HUDEP-2 (cell line): ENCODE results near the gene TMC7.

Experiments
- DNase-seq, 76 experiments: peaks; one replicate each; lab custom pipeline; 2025; ENCODE audit not compliant: unreplicated experiment in 76 of 76; lab: John Stamatoyannopoulos, UW

Gene TMC7

GRCh38 chr16:19021747-19022146 is 38.0 kb downstream of the TMC7 start:
- no peak for DNase-seq

- no peak for DNase-seq
Measured at GRCh38 chr16:19027416-19027815, 43.7 kb downstream of the TMC7 start.

GRCh38 chr16:19029980-19030379 is 46.2 kb downstream of the TMC7 start:
- DNase-seq, result no peak

DNA sequence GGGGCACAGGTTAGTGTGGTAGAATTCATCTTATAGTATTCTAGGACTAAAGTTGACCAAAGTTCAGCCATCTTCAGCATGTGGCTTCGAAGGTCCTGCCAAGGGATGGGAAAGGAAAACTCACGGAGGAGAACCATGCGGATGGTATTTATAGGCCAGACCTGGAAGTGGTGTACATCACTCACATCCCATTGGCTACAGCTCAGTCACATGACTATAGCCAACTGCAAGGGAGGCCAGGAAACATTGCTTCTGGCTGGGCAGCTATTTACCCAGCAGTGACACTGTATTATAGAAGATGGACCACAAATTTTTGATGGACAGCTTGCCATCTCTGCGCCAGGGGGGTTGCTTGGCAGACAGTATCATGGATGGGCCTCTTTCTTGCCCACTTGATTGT is 48.0 kb downstream of the TMC7 start:
- DNase-seq, result no peak

GRCh38 chr16:19033761-19034160 is 50.0 kb downstream of the TMC7 start:
- no peak for DNase-seq

DNA sequence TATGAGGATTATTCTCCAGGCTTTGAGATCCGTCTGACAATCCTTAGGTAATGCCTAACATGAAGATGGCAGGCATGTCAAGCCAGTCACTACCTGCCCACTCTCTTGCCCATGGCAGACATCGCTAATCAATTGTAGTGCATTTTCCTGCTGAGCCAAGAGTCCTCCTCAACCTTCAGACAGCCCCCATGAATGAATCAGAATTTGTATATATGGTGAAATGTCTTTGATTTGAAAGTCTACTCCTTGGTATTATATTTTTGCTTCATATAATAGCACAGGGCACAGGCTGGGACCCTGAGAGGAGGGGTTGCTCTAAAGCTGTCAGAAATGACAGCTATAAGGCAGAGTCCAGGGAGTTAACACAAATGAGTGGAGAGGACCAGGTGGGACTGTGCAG is 56.7 kb downstream of the TMC7 start:
- DNase-seq, result no peak

DNA sequence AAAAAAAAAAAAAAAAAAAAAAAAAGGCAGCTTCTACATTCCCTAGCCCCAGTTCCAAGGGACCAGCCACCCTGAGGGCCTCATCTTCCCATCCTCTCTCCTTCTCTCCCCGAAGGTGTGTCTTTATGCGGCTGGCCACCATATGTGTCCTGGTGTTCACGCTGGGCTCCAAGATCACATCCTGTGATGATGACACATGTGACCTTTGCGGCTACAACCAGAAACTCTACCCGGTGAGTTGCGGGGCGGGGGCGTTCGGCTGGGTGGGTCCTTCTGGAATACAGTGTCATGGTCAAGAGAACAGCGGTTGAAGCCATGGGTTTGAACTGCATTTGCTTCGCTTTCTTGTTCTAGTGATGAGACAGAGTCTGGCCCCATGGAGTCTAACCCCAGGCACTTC is 61.0 kb downstream of the TMC7 start:
- no peak for DNase-seq

GRCh38 chr16:19046062-19046461 is 62.3 kb downstream of the TMC7 start:
- DNase-seq, result no peak

DNA sequence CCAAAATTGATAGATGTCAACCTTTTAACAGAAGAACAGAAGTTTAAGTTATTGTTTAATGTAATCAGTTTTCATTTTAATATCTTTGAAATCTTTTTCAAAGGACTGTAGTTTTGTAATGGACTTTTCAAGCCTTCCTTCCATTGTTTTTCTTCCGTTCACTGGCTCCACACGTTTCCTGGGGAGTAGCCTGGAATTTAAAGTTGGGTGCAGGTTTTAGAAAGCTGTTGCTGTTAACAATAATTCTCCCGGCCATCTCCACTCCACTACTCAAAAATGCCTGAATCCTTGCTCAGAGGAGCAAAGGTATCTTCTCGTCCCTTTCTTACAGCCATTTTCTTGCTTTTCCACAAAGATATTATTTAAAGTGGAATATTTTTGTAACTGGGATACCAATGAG is 79.0 kb downstream of the TMC7 start:
- no peak for DNase-seq

DNA sequence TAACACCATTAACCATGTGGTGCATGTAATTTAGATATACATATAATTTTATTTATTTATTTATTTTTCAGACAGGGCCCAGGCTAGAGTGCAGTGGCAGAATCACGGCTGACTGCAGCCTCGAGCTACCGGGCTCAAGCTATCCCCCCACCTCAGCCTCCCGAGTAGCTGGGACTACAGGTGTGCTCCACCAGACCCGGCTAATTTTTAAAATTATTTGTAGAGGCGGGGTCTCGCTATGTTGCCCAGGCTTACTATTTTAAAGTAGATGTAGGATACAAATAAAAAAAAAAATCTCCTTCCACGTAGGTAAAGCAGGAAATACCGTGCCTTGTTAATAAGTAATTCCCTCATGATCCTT is 83.2 kb downstream of the TMC7 start:
- no peak for DNase-seq

DNA sequence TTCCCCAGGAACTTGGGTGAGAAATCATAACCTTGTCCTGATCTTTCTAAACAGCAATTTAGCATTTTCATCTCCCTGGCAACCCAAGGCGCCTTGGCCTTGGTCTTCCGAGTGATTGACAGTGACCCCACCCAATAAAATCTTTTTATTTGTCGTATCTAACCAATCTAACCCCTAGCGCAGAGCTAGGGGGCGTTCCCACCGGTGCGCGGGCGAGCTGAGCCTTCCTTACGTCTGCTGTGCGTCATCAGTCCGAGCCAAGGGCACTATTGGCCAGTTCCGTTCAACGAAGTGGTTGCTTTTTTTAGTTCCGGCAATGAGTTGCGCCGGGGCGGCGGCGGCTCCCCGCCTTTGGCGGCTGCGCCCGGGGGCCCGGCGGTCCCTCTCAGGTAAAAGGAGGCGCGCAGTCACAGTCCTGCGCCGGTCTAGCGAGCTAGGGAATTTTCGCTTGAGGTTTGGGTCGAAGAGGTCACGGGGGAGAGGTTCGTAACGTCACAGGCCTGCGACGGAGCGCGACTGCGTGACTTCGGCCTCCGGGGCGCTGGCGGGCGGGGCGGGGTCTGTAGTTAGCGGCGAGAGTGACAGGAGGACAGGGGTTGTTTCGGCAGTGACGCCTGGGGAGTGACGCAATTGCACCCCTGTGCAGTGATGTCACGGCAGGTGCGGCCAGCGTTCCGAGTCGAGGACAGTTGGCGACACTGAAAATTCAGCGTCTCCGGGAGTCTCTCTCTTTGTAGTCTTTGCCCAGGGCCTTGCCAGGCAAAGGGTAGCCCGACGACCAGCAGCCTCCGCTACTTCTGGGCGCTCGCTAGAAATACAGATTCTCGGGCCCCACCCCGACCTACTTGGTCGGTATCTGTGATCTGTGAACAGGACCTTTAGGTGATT is 83.9 kb downstream of the TMC7 start, which contains the start of gene COQ7:
Gene COQ7, plus strand, starts transcription at position 266 of the 888 bp plus-strand sequence. Its CDS starts 51 bp downstream, at position 317.
- DNase-seq, result peak; percentile 56 to 99 (median 95)

DNA sequence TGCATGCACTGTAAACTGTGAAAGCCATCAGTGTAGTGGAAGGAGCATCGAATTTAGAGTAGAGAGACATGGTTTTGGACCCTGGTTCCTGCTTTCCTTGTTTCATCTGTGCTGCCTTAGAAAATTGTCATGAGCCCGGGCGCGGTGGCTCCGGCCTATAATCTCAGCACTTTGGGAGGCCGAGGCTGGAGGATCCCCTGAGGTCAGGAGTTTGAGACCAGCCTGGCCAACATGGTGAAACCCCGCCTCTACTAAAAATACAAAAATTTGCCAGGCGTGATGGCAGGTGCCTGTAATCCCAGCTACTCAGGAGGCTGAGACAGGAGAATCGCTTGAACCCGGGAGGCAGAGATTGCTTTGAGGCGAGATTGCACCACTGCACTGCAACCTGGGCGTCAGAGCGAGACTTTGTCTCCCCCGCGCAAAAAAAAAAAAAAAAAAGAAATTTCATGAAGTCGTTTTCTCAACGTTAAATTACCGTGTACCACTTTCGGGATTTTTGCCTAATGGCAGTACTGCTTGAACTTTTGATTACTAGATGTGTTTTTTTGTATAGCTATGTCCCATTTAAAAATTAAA is 84.6 kb downstream of the TMC7 start:
- peak in 2 of 76 experiments; percentile 33 to 50 for DNase-seq

DNA sequence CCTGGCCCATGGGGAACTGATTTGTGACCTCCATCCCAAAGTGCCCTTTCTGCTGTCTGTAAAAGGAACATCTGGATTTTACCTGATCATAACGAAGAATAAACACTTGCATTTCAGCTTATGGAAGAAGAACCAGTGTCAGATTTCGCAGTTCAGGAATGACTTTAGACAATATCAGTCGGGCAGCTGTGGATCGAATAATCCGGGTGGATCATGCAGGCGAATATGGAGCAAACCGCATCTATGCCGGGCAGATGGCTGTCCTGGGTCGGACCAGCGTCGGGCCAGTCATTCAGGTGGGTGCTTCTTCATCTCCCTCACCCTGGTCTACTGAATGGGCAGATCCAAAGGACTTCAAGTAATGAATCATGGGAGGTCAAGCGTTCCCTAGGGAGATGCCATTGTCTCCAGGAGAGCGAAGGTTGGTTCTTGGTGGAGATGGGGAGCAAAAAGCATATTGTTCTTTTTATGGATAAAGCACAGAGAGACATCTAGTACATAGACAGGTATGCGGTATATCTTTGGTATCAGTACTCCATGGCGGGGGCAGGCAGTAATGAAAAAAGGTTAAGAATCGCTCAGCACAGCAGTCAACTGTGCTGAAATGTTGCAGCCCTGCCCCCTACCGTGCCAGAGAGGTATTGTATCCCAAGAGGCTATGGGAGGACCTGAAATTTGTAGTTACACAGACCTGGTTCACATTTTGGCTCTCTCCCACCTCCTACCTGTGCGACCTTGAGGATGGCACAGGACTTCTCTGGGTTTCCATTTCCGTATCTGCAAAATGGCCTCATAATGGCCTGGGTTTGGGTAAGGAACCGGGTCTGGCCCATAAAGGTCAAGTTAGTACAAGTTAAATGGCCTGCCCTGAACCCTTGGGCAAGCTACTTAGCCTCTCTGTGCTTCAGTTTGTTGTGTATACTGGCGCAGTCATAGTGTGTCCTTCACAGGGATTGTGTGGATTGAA is 88.4 kb downstream of the TMC7 start:
- peak in 50 of 76 experiments; percentile 2 to 63 (median 30) for DNase-seq

DNA sequence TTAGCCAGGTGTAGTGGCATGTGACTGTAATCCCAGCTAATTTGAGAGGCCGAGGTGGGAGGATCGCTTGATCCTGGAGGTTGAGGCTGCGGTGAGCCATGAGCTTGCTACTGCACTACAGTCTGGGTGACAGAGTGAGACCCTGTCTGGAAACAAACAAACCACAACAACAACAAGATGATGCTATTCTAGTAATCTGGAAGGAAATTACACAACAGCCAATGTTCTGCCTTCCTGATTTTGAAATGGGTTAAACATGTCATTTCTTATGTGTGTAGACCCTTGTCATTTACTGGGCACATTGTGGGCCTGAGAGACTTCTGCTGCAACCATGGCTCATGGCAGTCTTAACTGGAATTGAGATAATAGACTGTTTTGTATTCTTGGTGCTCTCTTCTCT is 89.6 kb downstream of the TMC7 start:
- DNase-seq, result no peak

DNA sequence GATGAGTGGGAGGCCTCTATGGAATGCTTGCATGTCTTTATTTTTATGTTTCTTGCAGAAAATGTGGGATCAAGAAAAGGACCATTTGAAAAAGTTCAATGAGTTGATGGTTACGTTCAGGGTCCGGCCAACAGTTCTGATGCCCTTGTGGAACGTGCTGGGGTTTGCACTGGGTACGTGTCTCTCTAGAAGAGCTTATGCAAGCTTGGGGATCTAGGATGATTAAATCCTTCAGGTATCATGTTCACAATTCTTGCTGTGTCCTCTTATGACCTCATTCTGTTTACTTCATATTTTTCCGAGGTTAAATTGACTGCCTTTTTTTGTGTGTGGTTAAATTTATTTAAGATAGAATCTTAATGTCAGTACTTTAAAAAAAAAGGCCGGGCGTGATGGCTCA is 90.1 kb downstream of the TMC7 start:
- no peak for DNase-seq

DNA sequence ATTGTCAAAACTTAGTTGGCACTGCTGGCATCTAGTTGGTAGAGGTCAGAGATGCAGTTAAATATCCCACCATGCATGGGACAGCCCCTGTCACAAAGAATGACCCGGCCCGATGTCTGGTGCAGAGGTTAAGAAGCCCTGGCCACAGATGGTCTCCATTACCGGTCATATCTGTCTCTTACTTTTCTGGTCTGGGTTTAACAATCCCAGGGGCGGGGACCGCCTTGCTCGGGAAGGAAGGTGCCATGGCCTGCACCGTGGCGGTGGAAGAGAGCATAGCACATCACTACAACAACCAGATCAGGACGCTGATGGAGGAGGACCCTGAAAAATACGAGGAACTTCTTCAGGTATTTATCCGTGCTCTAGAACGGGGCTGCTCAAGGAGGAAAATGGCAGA is 91.8 kb downstream of the TMC7 start:
- no peak for DNase-seq

- DNase-seq, result no peak
Measured at GRCh38 chr16:19077879-19078278, 94.1 kb downstream of the TMC7 start.

- DNase-seq, result no peak
Measured at GRCh38 chr16:19083670-19084069, 99.9 kb downstream of the TMC7 start.

DNA sequence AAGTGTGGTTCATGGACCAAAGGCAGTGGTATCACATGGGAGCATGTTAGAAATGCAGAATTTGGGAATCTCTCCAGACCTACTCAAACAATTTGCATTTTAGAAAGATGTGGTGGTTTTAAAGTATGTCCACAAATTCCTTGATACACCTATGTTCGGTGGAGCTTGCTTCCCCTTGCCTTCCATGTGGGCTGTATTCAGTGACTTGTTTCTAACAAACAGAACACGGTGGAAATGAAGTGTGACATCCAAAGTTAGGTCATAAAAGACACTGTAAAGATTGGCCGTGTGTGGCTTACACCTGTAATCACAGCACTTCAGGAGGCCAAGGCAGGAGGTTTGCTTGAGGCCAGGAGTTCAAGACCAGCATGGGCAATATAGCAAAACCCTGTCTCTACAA is 100.4 kb downstream of the TMC7 start:
- no peak for DNase-seq

- DNase-seq, result no peak
Measured at GRCh38 chr16:19084879-19085278, 101.1 kb downstream of the TMC7 start.

DNA sequence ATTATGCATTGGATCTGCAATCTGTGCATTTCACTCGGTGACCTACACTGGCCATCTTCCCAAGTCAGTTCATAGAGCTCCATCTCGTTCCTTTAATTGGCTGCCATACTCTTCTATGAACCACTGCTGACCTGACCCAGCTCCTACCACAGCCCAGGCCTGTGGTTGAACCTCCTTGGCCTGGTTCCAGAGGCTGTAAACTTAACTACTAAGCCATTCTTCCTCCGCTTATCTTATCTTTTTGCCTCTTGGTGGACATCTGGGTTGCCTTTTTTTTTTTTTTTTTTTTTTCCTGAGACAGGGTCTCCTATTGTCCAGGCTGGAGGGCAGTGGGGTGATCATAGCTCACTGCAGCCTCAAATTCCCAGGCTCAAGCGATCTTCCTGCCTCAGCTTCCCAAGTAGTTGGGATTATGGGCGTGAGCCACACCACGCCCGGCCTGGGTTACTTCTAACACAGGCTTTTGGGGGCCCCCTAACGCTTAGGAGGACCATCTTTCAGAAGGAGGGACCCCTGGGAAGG is 102.0 kb downstream of the TMC7 start:
- DNase-seq, result peak in 69 of 76 experiments; percentile 3 to 86 (median 45)
